ENCODE measurements around the gene RIMKLB. TPM values are rescaled to one million over a fixed set of nuclear protein-coding genes. Genes with fewer than 3 reads are reported as not detected.
"Not testable (repeated sequence)": the region's sequence is repeated elsewhere in the genome, so short reads cannot be mapped to it uniquely, and the experiment has no call there.

RIMKLB gene
- total RNA-seq, 1 experiment from 2014 or later, result 7.0 TPM

DNA sequence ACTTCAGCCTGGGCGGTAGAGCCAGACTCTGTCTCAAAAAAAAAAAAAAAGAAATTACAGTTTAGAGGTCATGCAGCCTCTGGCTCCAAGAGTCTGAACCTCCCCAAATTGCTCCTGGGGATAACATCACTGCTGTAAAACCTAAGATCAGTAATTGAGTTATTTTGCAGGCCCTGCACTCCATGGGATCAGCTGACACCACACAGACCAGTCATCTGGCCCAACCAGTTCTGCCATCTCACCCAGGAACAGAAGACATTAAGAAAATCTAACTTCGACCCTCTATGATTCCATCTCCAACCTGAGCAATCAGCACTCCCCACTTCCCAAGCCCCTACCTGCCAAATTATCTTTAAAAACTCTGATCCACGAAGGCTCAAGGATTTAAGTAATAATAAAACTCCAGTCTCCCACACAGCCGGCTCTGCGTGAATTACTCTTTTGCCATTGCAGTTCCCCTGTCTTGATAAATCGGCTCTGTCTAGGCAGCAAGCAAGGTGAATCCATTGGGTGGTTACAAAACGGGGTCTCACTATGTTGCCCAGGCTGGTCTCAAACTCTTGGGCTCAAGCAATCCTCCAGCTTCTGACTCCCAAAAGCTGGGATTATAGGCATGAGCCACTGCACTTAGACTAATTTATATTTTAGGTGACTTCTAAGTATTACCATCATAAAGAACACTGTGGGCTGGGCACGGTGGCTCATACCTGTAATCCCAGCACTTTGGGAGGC lies 123.1 kb downstream of the RIMKLB start:
- H3K9me3 ChIP-seq, H3K4me3 ChIP-seq, H3K36me3 ChIP-seq, H3K27me3 ChIP-seq, DNase-seq: not testable (repeated sequence)

DNA sequence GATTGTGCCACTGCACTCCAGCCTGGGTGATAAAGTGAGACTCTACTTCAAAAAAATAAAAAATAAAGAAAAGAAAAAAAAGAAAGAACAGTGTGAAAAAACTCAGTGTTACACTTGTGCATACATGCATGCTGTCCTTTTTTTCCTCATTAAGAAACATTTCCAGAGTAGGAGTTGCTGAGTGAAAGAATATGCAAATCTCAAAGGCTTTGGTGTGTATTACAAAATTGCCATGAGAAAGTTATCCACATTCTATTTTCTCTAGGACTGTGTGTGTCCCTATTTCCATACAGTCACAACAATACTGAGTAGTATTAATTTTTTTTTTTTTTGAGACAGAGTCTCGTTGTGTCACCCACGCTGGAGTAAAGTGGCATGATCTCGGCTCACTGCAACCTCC lies 123.8 kb downstream of the RIMKLB start:
- no peaks in the 10 kb centered on the region for H3K36me3 ChIP-seq
- DNase-seq, result no peak
- no peaks in the 10 kb centered on the region for H3K9me3 ChIP-seq
- H3K27me3 ChIP-seq, result no peaks in the 10 kb centered on the region
- no peak overlapping the region for H3K4me3 ChIP-seq

DNA sequence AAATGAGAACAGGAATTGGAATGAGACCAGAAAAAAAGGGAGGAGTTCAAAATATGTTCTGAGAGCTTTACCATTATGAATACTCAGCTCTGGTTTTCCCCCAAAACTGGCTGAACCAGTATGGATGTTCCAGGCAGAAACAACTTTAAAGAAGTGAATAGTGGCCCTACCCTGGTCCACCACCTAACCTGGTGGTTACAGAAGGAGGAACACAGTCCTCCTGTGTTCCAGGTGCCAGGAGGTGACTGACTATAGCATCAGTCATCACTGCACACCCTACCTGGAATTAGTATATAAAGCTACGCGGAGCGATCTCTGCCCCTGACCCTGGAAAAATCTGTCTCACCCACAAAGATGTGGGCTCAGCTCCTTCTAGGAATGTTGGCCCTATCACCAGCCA lies 124.5 kb downstream of the RIMKLB start, which contains the start of gene A2ML1:
TSS of gene A2ML1 (plus strand) at position 324 of the 400 bp plus-strand sequence. CDS start at position 355, 31 bp downstream.
- no peak within 1 kb of the TSS for H3K4me3 ChIP-seq
- no peaks in the 10 kb centered on the region for H3K9me3 ChIP-seq
- DNase-seq, result no peak
- H3K36me3 ChIP-seq, result no peaks in the 10 kb centered on the region
- H3K27me3 ChIP-seq, result no peaks in the 10 kb centered on the region

- H3K9me3 ChIP-seq, result no peaks in the 10 kb centered on the region
- H3K36me3 ChIP-seq, result no peaks in the 10 kb centered on the region
- H3K27me3 ChIP-seq, result no peaks in the 10 kb centered on the region
- no peak overlapping the region for H3K4me3 ChIP-seq
- peak; percentile 4 for DNase-seq
These were observed 125.9 kb downstream of the RIMKLB start for GRCh38 chr12:8823565-8824300.

GRCh38 chr12:8827551-8828256 lies 129.9 kb downstream of the RIMKLB start:
- Histone ChIP-seq H3K9me3 (no peaks in the 10 kb centered on the region), H3K36me3 (no peaks in the 10 kb centered on the region)

DNA sequence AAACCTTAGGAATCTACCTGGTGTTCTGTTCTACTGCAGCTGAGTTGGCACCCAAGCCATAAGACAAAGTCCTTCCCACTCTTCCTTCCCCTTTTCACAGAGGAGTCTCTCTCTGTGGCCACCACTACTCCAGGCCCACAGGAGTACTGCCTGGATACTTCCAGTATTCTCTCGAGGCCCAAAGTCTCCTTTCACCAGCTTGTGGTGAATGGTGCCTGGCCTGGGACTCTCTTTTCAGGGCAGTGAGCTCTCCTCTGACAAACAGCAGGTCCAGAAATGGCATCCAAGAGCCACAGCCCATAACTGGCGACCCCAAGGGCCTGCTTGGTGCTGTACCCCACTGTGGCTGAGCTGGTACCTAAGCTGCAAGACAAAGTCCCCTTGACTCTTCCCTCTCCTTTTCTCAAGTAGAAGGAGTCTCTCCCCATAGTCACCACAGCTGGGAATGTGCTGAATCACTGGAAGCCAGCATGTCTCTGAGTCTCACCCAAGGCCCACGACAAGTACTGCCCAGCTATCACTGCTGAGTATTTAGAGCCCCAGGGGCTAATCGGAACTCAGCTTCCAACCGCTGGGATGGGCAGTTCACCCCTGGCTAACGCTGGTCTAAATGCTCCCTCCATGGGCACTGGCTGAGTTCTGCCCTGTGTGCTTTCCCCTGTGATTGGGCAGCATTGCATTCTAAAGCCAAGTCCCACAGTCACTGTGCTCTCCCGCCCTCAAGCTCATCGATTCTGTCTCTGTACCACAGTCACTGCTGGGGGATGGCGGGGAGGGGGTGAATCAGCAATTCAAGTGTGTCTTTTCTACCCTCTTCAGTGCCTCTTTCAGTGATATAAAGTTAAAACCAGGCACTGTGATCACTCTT lies 130.7 kb downstream of the RIMKLB start:
- H3K9me3 ChIP-seq, result no peaks in the 10 kb centered on the region
- no peak for DNase-seq
- no peaks in the 10 kb centered on the region for H3K36me3 ChIP-seq
- no peak overlapping the region for H3K4me3 ChIP-seq
- H3K27me3 ChIP-seq, result no peaks in the 10 kb centered on the region

More at GRCh38 chr12:8827551-8828256, 129.9 kb downstream of the RIMKLB start:
- no peak overlapping the region for H3K4me3 ChIP-seq
- H3K27me3 ChIP-seq, result no peaks in the 10 kb centered on the region
- no peak for DNase-seq

- H3K4me3 ChIP-seq, result no peak overlapping the region
- no peaks in the 10 kb centered on the region for H3K27me3 ChIP-seq
- H3K9me3 ChIP-seq, result no peaks in the 10 kb centered on the region
- no peak for DNase-seq
- H3K36me3 ChIP-seq, result no peaks in the 10 kb centered on the region
These were observed 131.3 kb downstream of the RIMKLB start for GRCh38 chr12:8829125-8829518.

DNA sequence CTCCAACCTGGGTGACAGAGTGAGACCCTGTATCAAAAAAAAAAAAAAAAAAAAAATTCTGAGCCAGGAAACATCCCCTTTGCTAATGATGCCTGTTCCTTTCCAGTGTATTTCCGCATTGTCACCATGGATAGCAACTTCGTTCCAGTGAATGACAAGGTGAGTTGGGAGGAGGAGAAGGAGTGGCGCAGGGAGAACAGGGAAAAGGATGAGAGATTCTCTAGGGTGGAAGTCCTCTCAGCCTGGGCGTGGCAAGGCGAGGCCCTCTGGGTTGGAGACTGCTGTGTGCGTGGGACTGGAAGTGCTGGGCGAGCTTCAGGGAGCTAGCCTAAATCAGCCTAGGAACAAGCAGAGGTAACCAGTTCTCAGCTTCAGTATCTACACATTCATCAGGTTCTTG lies 131.8 kb downstream of the RIMKLB start:
- Histone ChIP-seq H3K27me3 (no peaks in the 10 kb centered on the region), H3K36me3 (no peaks in the 10 kb centered on the region), H3K9me3 (no peaks in the 10 kb centered on the region), H3K4me3 (no peak overlapping the region)
- DNase-seq, result no peak

GRCh38 chr12:8831116-8831515 lies 133.3 kb downstream of the RIMKLB start:
- no peak overlapping the region for H3K4me3 ChIP-seq
- DNase-seq, result no peak
- H3K9me3 ChIP-seq, result no peaks in the 10 kb centered on the region
- H3K36me3 ChIP-seq, result no peaks in the 10 kb centered on the region
- no peaks in the 10 kb centered on the region for H3K27me3 ChIP-seq

DNA sequence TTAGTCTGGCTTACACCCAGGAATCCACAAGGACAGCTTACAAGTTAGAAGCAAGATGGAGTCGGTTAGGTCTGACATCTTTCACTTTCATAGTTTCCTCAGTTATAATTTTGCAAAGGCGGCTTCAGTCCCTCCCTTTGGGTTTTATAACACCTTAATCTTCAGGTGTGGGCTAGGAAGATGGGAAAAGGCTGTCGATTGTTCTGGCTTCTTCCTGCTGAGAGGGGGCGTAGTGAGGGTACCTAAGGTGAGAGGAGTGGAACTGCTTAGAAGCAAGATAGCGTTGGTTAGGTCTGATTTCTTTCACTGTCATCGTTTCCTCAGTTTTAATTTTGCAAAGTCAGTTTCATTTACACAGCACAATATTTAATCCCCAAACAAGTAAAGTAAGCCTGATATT lies 134.7 kb downstream of the RIMKLB start:
- Histone ChIP-seq H3K4me3 (no peak overlapping the region), H3K36me3 (no peaks in the 10 kb centered on the region), H3K27me3 (no peaks in the 10 kb centered on the region), H3K9me3 (no peaks in the 10 kb centered on the region)
- no peak for DNase-seq

Other genes with a start within 250 kb of the RIMKLB start
- not detected in 2 replicates for gene CLEC6A, start 242.0 kb upstream of the RIMKLB start, total RNA-seq (2014; rRNA removed; shearing (Covaris generic); ENCODE audit: low replicate concordance)
- gene CLEC4D, start 184.5 kb upstream of the RIMKLB start, total RNA-seq (2014; rRNA removed; shearing (Covaris generic); ENCODE audit: low replicate concordance), result not detected in 2 replicates
- gene CLEC4E, start 157.1 kb upstream of the RIMKLB start, total RNA-seq (2014; rRNA removed; shearing (Covaris generic); ENCODE audit: low replicate concordance), result not detected in 2 replicates
- not detected in 2 replicates for gene AICDA, start 85.1 kb upstream of the RIMKLB start, total RNA-seq (2014; rRNA removed; shearing (Covaris generic); ENCODE audit: low replicate concordance)
- 39.0 and 54.5 TPM in 2 replicates for gene MFAP5, start 35.2 kb upstream of the RIMKLB start, total RNA-seq (2014; rRNA removed; shearing (Covaris generic); ENCODE audit: low replicate concordance)
- gene A2ML1, start 124.6 kb downstream of the RIMKLB start, total RNA-seq (2014; rRNA removed; shearing (Covaris generic); ENCODE audit: low replicate concordance), result not detected in 2 replicates
- 5.9 and 13.0 TPM in 2 replicates for gene PHC1, start 216.5 kb downstream of the RIMKLB start, total RNA-seq (2014; rRNA removed; shearing (Covaris generic); ENCODE audit: low replicate concordance)

Data from MG63 (cell line).